WTC11 (cell line): Measurements from ENCODE around the gene KCNK3. TPM values are rescaled to one million over a fixed set of nuclear protein-coding genes. Genes with fewer than 3 reads are reported as not detected.

Source experiments
- ATAC-seq: fragments of 200-7000 bp; cut with Tn5 transposase; 2 replicates; pipeline ENCODE4 v1.10.0; 2021; ENCODE audit warnings: mild to moderate bottlenecking, moderate library complexity
- CTCF ChIA-PET: fragments of 300-600 bp; sonication (Branson Sonifier 250); formaldehyde crosslinking; loops from one replicate; lab custom pipeline; 2021; ENCODE audit warnings: antibody characterized with exemption; lab: Charles Lee
- POLR2A ChIA-PET: fragments of 350-600 bp; sonication (Branson Sonifier 250); formaldehyde crosslinking; loops from one replicate; lab custom pipeline; 2021; ENCODE audit warnings: antibody characterized with exemption; lab: Charles Lee
- DNase-seq: peaks from one replicate; pipeline ENCODE4 v3.0.0; 2021; ENCODE audit warnings: low spot score
- H3K27ac Mint-ChIP-seq: 2 replicates; pipeline ENCODE4 v1.8.0; 2021; ENCODE audit warnings: mixed read lengths
- H3K27me3 Mint-ChIP-seq: 2 replicates; pipeline ENCODE4 v1.8.0; 2021; ENCODE audit warnings: low read depth, mild to moderate bottlenecking, moderate library complexity, mixed read lengths
- H3K36me3 Mint-ChIP-seq: 2 replicates; pipeline ENCODE4 v1.8.0; 2021; ENCODE audit warnings: mixed read lengths
- H3K4me1 Mint-ChIP-seq: 2 replicates; pipeline ENCODE4 v1.8.0; 2022; ENCODE audit warnings: mixed read lengths
- H3K4me3 Mint-ChIP-seq: 2 replicates; pipeline ENCODE4 v1.8.0; 2021; ENCODE audit warnings: mild to moderate bottlenecking, moderate library complexity, mixed read lengths
- H3K9me3 Mint-ChIP-seq: 2 replicates; pipeline ENCODE4 v1.8.0; 2021; ENCODE audit warnings: mixed read lengths
- CBFB ChIP-seq: sonication (generic); formaldehyde crosslinking; IDR thresholded peaks from 2 replicates; pipeline ENCODE4 v1.8.1; 2022; ENCODE audit warnings: mild to moderate bottlenecking, low read depth, missing genetic modification reagents
- CREM ChIP-seq: sonication (generic); formaldehyde crosslinking; IDR thresholded peaks from 2 replicates; pipeline ENCODE4 v1.8.1; 2022; ENCODE audit warnings: mild to moderate bottlenecking, missing genetic modification reagents, moderate library complexity
- GABPB1 ChIP-seq: sonication (generic); formaldehyde crosslinking; IDR thresholded peaks from 2 replicates; pipeline ENCODE4 v1.8.1; 2023; ENCODE audit warnings: mild to moderate bottlenecking, missing genetic modification reagents
- GRHL2 ChIP-seq: fragments of 250-450 bp; sonication (Bioruptor Pico); IDR thresholded peaks from 2 replicates; pipeline ENCODE4 v1.8.0; 2022; ENCODE audit warnings: mild to moderate bottlenecking, moderate library complexity; ENCODE audit not compliant: insufficient replicate concordance, severe bottlenecking
- NR1H2 ChIP-seq: sonication (generic); formaldehyde crosslinking; IDR thresholded peaks from 2 replicates; pipeline ENCODE4 v1.9.0; 2021; ENCODE audit warnings: mild to moderate bottlenecking, moderate library complexity, missing genetic modification reagents
- RORB ChIP-seq: fragments of 250-450 bp; sonication (Bioruptor Pico); IDR thresholded peaks from 2 replicates; pipeline ENCODE4 v1.9.0; 2021; ENCODE audit warnings: mild to moderate bottlenecking
- SP1 ChIP-seq: sonication (generic); formaldehyde crosslinking; conservative IDR thresholded peaks from 2 replicates; pipeline ENCODE4 v1.8.1; 2022; ENCODE audit warnings: missing genetic modification reagents
- TEAD1 ChIP-seq: sonication (generic); formaldehyde crosslinking; IDR thresholded peaks from 2 replicates; pipeline ENCODE4 v1.8.0; 2022; ENCODE audit warnings: mild to moderate bottlenecking, missing genetic modification reagents
- ZNF121 ChIP-seq: sonication (generic); formaldehyde crosslinking; IDR thresholded peaks from 2 replicates; pipeline ENCODE4 v1.8.0; 2023; ENCODE audit warnings: missing genetic modification reagents
- ZNF416 ChIP-seq: fragments of 250-450 bp; sonication (Bioruptor Pico); IDR thresholded peaks from 2 replicates; pipeline ENCODE4 v1.9.0; 2021; ENCODE audit warnings: mild to moderate bottlenecking, inconsistent platforms
- total RNA-seq: library from RNA; stranded (reverse); gene quantifications from 3 replicates; pipeline ENCODE4 v1.2.3, GENCODE V29; 2021
- TF ChIP-seq, protein P1 (sequence below): fragments of 250-450 bp; sonication (Bioruptor Pico); IDR thresholded peaks from 2 replicates; pipeline ENCODE4 v2.1.2; 2022; ENCODE audit warnings: mild to moderate bottlenecking, moderate library complexity
- TF ChIP-seq, protein P2 (sequence below): sonication (generic); formaldehyde crosslinking; conservative IDR thresholded peaks from 2 replicates; pipeline ENCODE4 v1.8.1; 2022; ENCODE audit warnings: mild to moderate bottlenecking, missing genetic modification reagents
- TF ChIP-seq, protein P3 (sequence below): fragments of 200-600 bp; IDR thresholded peaks from 2 replicates; pipeline ENCODE4 v1.8.0; 2022; ENCODE audit warnings: antibody characterized with exemption
- TF ChIP-seq, protein P4 (sequence below): sonication (generic); formaldehyde crosslinking; IDR thresholded peaks from 2 replicates; pipeline ENCODE4 v1.8.0; 2022; ENCODE audit warnings: mild to moderate bottlenecking, missing genetic modification reagents
- TF ChIP-seq, protein P5 (sequence below): sonication (generic); formaldehyde crosslinking; IDR thresholded peaks from 2 replicates; pipeline ENCODE4 v1.8.0; 2023; ENCODE audit warnings: missing genetic modification reagents, mild to moderate bottlenecking, borderline replicate concordance
- TF ChIP-seq, protein P6 (sequence below): fragments of 250-450 bp; sonication (Bioruptor Pico); IDR thresholded peaks from 2 replicates; pipeline ENCODE4 v1.8.0; 2021; ENCODE audit warnings: mild to moderate bottlenecking
- TF ChIP-seq, protein P7 (sequence below): sonication (generic); formaldehyde crosslinking; IDR thresholded peaks from 2 replicates; pipeline ENCODE4 v1.8.0; 2022; ENCODE audit warnings: mild to moderate bottlenecking, missing genetic modification reagents
- TF ChIP-seq, protein P8 (sequence below): sonication (generic); formaldehyde crosslinking; IDR thresholded peaks from 2 replicates; pipeline ENCODE4 v1.8.0; 2022; ENCODE audit warnings: missing genetic modification reagents

Gene KCNK3
- total RNA-seq, 1 experiment from 2014 or later, result 0.22 TPM

DNA sequence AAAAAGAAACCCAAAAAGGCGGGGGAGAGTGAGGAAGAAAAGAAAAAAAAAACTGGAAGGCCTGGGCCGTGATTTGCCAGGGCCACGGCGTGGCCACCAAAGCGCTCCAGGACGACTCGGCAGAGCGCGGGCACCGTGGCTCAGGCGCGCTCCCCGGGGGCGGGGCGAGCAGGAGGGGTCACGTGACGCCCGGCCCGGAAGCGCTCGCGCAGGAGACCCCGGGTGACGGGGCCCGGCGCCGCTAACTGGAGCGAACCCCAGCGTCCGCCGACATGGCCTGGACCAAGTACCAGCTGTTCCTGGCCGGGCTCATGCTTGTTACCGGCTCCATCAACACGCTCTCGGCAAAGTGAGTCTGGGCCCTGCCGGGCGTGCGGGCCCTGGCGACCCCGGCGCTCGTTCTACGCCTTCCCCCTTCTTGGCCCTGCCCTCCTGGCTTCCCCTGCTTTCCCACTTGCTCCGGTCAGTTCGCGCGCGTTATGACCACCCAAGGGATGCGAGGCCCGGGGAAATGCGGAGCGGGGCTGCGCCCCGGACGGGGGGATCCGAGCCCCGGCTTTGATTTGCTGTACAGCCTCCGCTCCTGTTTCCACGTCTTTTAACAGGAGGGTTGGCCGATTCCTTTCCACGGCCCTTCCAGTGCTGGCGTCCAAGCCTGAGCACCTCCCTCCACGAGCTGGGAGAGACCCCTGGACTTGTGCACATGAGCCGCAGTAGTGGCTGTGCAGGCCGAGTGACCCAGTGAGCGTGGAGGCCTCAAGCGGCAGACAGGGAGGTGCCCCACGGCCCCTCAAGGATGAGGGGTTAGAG lies 71.8 kb downstream of the KCNK3 start, which contains the start of gene SLC35F6 (continued):
- TF ChIP-seq, protein P1, sequence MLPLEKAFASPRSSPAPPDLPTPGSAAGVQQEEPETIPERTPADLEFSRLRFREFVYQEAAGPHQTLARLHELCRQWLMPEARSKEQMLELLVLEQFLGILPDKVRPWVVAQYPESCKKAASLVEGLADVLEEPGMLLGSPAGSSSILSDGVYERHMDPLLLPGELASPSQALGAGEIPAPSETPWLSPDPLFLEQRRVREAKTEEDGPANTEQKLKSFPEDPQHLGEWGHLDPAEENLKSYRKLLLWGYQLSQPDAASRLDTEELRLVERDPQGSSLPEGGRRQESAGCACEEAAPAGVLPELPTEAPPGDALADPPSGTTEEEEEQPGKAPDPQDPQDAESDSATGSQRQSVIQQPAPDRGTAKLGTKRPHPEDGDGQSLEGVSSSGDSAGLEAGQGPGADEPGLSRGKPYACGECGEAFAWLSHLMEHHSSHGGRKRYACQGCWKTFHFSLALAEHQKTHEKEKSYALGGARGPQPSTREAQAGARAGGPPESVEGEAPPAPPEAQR (CRISPR knock-in tag), result no peak
- TF ChIP-seq, protein P2, sequence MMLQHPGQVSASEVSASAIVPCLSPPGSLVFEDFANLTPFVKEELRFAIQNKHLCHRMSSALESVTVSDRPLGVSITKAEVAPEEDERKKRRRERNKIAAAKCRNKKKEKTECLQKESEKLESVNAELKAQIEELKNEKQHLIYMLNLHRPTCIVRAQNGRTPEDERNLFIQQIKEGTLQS, result no peak
- TF ChIP-seq CBFB (CRISPR knock-in tag) (no peak), CREM (no peak), GABPB1 (peak; percentile 64), NR1H2 (no peak), TEAD1 (0 out of 2 replicates have a peak, but pooled peaks have one; percentile 44), RORB (CRISPR knock-in tag) (no peak), ZNF416 (CRISPR knock-in tag) (no peak), GRHL2 (no peak)
- TF ChIP-seq, protein P3, sequence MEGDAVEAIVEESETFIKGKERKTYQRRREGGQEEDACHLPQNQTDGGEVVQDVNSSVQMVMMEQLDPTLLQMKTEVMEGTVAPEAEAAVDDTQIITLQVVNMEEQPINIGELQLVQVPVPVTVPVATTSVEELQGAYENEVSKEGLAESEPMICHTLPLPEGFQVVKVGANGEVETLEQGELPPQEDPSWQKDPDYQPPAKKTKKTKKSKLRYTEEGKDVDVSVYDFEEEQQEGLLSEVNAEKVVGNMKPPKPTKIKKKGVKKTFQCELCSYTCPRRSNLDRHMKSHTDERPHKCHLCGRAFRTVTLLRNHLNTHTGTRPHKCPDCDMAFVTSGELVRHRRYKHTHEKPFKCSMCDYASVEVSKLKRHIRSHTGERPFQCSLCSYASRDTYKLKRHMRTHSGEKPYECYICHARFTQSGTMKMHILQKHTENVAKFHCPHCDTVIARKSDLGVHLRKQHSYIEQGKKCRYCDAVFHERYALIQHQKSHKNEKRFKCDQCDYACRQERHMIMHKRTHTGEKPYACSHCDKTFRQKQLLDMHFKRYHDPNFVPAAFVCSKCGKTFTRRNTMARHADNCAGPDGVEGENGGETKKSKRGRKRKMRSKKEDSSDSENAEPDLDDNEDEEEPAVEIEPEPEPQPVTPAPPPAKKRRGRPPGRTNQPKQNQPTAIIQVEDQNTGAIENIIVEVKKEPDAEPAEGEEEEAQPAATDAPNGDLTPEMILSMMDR, result no peak
- TF ChIP-seq, protein P4, sequence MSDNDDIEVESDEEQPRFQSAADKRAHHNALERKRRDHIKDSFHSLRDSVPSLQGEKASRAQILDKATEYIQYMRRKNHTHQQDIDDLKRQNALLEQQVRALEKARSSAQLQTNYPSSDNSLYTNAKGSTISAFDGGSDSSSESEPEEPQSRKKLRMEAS, result peak; percentile 64
- TF ChIP-seq, protein P5, sequence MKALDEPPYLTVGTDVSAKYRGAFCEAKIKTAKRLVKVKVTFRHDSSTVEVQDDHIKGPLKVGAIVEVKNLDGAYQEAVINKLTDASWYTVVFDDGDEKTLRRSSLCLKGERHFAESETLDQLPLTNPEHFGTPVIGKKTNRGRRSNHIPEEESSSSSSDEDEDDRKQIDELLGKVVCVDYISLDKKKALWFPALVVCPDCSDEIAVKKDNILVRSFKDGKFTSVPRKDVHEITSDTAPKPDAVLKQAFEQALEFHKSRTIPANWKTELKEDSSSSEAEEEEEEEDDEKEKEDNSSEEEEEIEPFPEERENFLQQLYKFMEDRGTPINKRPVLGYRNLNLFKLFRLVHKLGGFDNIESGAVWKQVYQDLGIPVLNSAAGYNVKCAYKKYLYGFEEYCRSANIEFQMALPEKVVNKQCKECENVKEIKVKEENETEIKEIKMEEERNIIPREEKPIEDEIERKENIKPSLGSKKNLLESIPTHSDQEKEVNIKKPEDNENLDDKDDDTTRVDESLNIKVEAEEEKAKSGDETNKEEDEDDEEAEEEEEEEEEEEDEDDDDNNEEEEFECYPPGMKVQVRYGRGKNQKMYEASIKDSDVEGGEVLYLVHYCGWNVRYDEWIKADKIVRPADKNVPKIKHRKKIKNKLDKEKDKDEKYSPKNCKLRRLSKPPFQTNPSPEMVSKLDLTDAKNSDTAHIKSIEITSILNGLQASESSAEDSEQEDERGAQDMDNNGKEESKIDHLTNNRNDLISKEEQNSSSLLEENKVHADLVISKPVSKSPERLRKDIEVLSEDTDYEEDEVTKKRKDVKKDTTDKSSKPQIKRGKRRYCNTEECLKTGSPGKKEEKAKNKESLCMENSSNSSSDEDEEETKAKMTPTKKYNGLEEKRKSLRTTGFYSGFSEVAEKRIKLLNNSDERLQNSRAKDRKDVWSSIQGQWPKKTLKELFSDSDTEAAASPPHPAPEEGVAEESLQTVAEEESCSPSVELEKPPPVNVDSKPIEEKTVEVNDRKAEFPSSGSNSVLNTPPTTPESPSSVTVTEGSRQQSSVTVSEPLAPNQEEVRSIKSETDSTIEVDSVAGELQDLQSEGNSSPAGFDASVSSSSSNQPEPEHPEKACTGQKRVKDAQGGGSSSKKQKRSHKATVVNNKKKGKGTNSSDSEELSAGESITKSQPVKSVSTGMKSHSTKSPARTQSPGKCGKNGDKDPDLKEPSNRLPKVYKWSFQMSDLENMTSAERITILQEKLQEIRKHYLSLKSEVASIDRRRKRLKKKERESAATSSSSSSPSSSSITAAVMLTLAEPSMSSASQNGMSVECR (CRISPR knock-in tag), result peak; percentile 75; the same call in 1 of the 2 replicates
- TF ChIP-seq, protein P6, sequence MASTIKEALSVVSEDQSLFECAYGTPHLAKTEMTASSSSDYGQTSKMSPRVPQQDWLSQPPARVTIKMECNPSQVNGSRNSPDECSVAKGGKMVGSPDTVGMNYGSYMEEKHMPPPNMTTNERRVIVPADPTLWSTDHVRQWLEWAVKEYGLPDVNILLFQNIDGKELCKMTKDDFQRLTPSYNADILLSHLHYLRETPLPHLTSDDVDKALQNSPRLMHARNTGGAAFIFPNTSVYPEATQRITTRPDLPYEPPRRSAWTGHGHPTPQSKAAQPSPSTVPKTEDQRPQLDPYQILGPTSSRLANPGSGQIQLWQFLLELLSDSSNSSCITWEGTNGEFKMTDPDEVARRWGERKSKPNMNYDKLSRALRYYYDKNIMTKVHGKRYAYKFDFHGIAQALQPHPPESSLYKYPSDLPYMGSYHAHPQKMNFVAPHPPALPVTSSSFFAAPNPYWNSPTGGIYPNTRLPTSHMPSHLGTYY, result no peak
- TF ChIP-seq, protein P7, sequence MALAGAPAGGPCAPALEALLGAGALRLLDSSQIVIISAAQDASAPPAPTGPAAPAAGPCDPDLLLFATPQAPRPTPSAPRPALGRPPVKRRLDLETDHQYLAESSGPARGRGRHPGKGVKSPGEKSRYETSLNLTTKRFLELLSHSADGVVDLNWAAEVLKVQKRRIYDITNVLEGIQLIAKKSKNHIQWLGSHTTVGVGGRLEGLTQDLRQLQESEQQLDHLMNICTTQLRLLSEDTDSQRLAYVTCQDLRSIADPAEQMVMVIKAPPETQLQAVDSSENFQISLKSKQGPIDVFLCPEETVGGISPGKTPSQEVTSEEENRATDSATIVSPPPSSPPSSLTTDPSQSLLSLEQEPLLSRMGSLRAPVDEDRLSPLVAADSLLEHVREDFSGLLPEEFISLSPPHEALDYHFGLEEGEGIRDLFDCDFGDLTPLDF (CRISPR knock-in tag), result no peak
- TF ChIP-seq, all 79 proteins: peak for 14

DNA sequence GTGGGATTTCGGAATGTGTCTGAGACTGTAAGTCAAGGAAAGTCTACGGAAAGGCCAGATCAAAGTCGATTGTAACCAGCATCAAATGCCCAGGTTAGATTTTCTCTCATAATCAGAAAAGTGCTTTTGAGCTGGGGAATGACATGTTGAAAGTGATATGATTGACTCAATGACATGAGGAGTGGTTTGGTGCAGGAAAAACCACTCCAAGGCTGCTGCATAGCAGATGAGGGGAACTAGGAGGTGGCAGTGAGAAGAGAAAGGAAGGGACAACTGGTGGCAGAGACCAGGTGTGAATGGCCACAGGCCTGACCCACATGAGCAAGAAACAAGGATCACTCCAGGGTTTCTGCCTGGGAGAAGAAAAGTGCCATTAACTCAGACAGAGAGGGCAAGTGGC lies 72.4 kb downstream of the KCNK3 start:
- ATAC-seq, result no peak
- H3K4me1 Mint-ChIP-seq, result peaks cover 7% of the 10 kb centered on the region
- POLR2A ChIA-PET, result no interaction called here
- no peak for DNase-seq
- no peak overlapping the region for H3K27ac Mint-ChIP-seq
- CTCF ChIA-PET, result interaction anchor here (1.1 to 1.3 kb wide), 2 partner anchors 79 to 162 kb away, joined by 3 read pairs; no protein-coding TSS in a partner anchor
- H3K27me3 Mint-ChIP-seq, result peaks cover 14% of the 10 kb centered on the region
- no peaks in the 10 kb centered on the region for H3K9me3 Mint-ChIP-seq
- H3K4me3 Mint-ChIP-seq, result peak overlapping the region; percentile 88
- no peaks in the 10 kb centered on the region for H3K36me3 Mint-ChIP-seq
- TF ChIP-seq SP1 (CRISPR knock-in tag) (no peak), TEAD1 (no peak), NR1H2 (no peak), ZNF121 (CRISPR knock-in tag) (no peak), GABPB1 (no peak)
- TF ChIP-seq, protein P2, result no peak
- TF ChIP-seq, protein P1 (CRISPR knock-in tag), result no peak
- TF ChIP-seq, protein P8, sequence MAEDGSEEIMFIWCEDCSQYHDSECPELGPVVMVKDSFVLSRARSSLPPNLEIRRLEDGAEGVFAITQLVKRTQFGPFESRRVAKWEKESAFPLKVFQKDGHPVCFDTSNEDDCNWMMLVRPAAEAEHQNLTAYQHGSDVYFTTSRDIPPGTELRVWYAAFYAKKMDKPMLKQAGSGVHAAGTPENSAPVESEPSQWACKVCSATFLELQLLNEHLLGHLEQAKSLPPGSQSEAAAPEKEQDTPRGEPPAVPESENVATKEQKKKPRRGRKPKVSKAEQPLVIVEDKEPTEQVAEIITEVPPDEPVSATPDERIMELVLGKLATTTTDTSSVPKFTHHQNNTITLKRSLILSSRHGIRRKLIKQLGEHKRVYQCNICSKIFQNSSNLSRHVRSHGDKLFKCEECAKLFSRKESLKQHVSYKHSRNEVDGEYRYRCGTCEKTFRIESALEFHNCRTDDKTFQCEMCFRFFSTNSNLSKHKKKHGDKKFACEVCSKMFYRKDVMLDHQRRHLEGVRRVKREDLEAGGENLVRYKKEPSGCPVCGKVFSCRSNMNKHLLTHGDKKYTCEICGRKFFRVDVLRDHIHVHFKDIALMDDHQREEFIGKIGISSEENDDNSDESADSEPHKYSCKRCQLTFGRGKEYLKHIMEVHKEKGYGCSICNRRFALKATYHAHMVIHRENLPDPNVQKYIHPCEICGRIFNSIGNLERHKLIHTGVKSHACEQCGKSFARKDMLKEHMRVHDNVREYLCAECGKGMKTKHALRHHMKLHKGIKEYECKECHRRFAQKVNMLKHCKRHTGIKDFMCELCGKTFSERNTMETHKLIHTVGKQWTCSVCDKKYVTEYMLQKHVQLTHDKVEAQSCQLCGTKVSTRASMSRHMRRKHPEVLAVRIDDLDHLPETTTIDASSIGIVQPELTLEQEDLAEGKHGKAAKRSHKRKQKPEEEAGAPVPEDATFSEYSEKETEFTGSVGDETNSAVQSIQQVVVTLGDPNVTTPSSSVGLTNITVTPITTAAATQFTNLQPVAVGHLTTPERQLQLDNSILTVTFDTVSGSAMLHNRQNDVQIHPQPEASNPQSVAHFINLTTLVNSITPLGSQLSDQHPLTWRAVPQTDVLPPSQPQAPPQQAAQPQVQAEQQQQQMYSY (CRISPR knock-in tag), result no peak
